GM12892 (cell line): ENCODE data around the gene KATNIP.

ENCODE experiments used
- POLR2AphosphoS5 ChIP-seq: IDR thresholded peaks from 2 replicates; pipeline ENCODE4 v1.6.1; 2011; ENCODE audit warnings: low read depth, low read length, control low read depth
- TAF1 ChIP-seq: IDR thresholded peaks from 2 replicates; pipeline ENCODE4 v1.6.1; 2011; ENCODE audit warnings: low read depth, mild to moderate bottlenecking, control low read depth, low read length, borderline replicate concordance

GRCh38 chr16:27539120-27539519 is 10.8 kb upstream of the KATNIP start:
- no peak for TF ChIP-seq TAF1
- TF ChIP-seq POLR2AphosphoS5 = no peak
